Activated CD8-positive, alpha-beta memory T cell treated with anti-CD3 and anti-CD28 coated beads, Interleukin-2, amount 10 ng/mL, durations not matched to agents 7 days and 5 days (primary cell): ENCODE results near the gene PTMS. TPM values are rescaled to one million over a fixed set of nuclear protein-coding genes. Genes with fewer than 3 reads are reported as not detected.

Experiments
- ATAC-seq: fragments of 150-1000 bp; cut with Tn5 transposase; one replicate; pipeline ENCODE4 v1.10.0; 2021; ENCODE audit warnings: moderate library complexity
- CTCF ChIA-PET: fragments of 350-600 bp; sonication (Branson Sonifier 250); formaldehyde crosslinking; loops from one replicate; lab custom pipeline; 2021; ENCODE audit warnings: antibody characterized with exemption; lab: Charles Lee
- DNase-seq: peaks from one replicate; pipeline ENCODE4 v3.0.0-alpha.2; 2020
- H3K27ac Mint-ChIP-seq: one replicate; pipeline ENCODE4 v1.8.0; 2021; ENCODE audit warnings: mild to moderate bottlenecking, mixed read lengths
- H3K27me3 Mint-ChIP-seq: one replicate; pipeline ENCODE4 v1.8.0; 2021; ENCODE audit warnings: mixed read lengths
- H3K36me3 Mint-ChIP-seq: one replicate; pipeline ENCODE4 v1.8.0; 2021; ENCODE audit warnings: mild to moderate bottlenecking, mixed read lengths
- H3K4me1 Mint-ChIP-seq: one replicate; pipeline ENCODE4 v1.8.0; 2021; ENCODE audit warnings: mixed read lengths
- H3K4me3 Mint-ChIP-seq: one replicate; pipeline ENCODE4 v1.8.0; 2021; ENCODE audit warnings: mild to moderate bottlenecking, moderate library complexity, mixed read lengths
- H3K9me3 Mint-ChIP-seq: one replicate; pipeline ENCODE4 v1.8.0; 2022; ENCODE audit warnings: low read depth, mixed read lengths
- total RNA-seq, 2 experiments: library from RNA; stranded (reverse); gene quantifications; one replicate each; pipeline ENCODE4 v1.2.3, GENCODE V29; 2021

PTMS gene
- total RNA-seq, 2 experiments from 2014 or later: 131 to 142 TPM

- Mint-ChIP-seq H3K27me3 (peaks cover 34% of the 10 kb centered on the region), H3K9me3 (no peaks in the 10 kb centered on the region), H3K27ac (no peak overlapping the region), H3K4me3 (no peak overlapping the region), H3K4me1 (peaks cover 9% of the 10 kb centered on the region), H3K36me3 (no peaks in the 10 kb centered on the region)
- no peak for ATAC-seq
- CTCF ChIA-PET: interaction anchor here (1.5 kb wide), 1 partner anchor 53 kb away, joined by 3 read pairs; no protein-coding TSS in a partner anchor
- DNase-seq: no peak
These were observed 52.1 kb downstream of the PTMS start for GRCh38 chr12:6818222-6818621.

- Mint-ChIP-seq H3K36me3 (no peaks in the 10 kb centered on the region), H3K9me3 (no peaks in the 10 kb centered on the region), H3K4me1 (peaks cover 9% of the 10 kb centered on the region), H3K27me3 (peaks cover 36% of the 10 kb centered on the region), H3K4me3 (no peak overlapping the region), H3K27ac (no peak overlapping the region)
- DNase-seq (peak; percentile 37), ATAC-seq (no peak)
- CTCF ChIA-PET: interaction anchor here (0.5 to 1.5 kb wide), 2 partner anchors 11 to 53 kb away, joined by 3 read pairs; no protein-coding TSS in a partner anchor
These were observed 52.5 kb downstream of the PTMS start for GRCh38 chr12:6818645-6819044.

GRCh38 chr12:6819106-6820030 is 53.2 kb downstream of the PTMS start:
- Mint-ChIP-seq H3K27ac (no peak overlapping the region), H3K4me3 (no peak overlapping the region), H3K36me3 (no peaks in the 10 kb centered on the region), H3K4me1 (peaks cover 9% of the 10 kb centered on the region), H3K27me3 (peaks cover 38% of the 10 kb centered on the region), H3K9me3 (no peaks in the 10 kb centered on the region)
- no peak for DNase-seq
- no peak for ATAC-seq
- CTCF ChIA-PET: interaction anchor here (0.5 to 10.4 kb wide), 4 partner anchors 12 to 64 kb away, joined by 3 to 120 read pairs (median 4); partner anchors contain the start of gene MLF2

GRCh38 chr12:6820166-6820565 is 54.0 kb downstream of the PTMS start:
- DNase-seq (no peak), ATAC-seq (no peak)
- peaks cover 41% of the 10 kb centered on the region for H3K27me3 Mint-ChIP-seq
- CTCF ChIA-PET: interaction anchor here (1.0 to 10.4 kb wide), 2 partner anchors 15 to 64 kb away, joined by 4 to 120 read pairs; partner anchors contain the start of gene MLF2
- peaks cover 10% of the 10 kb centered on the region for H3K4me1 Mint-ChIP-seq
- no peak overlapping the region for H3K27ac Mint-ChIP-seq
- no peaks in the 10 kb centered on the region for H3K36me3 Mint-ChIP-seq
- no peaks in the 10 kb centered on the region for H3K9me3 Mint-ChIP-seq
- H3K4me3 Mint-ChIP-seq: no peak overlapping the region

Other genes starting within 250 kb of the PTMS start
- gene GAPDH, start 231.8 kb upstream of the PTMS start, total RNA-seq: 1,000 to 10,000 TPM; 5,133 to 5,396 TPM
- 10 to 100 TPM; 29.3 to 30.0 TPM for gene IFFO1, start 210.3 kb upstream of the PTMS start, total RNA-seq
- 100 to 1,000 TPM in 1 of 2 experiments, 10 to 100 TPM in 1; 76.7 to 117 TPM for gene NOP2, start 198.1 kb upstream of the PTMS start, total RNA-seq
- gene CHD4, start 159.0 kb upstream of the PTMS start, total RNA-seq: 100 to 1,000 TPM; 288 to 320 TPM
- gene LPAR5, start 130.4 kb upstream of the PTMS start, total RNA-seq: 10 to 100 TPM; 15.8 to 18.5 TPM
- 1 to 10 TPM; 1.1 to 2.0 TPM for gene ACRBP, start 118.9 kb upstream of the PTMS start, total RNA-seq
- gene ING4, start 103.2 kb upstream of the PTMS start, total RNA-seq: 10 to 100 TPM; 26.0 to 26.3 TPM
- gene ZNF384, start 77.0 kb upstream of the PTMS start, total RNA-seq: 10 to 100 TPM; 76.3 to 76.4 TPM
- not detected for gene PIANP, start 65.5 kb upstream of the PTMS start, total RNA-seq
- gene COPS7A, start 42.3 kb upstream of the PTMS start, total RNA-seq: 10 to 100 TPM; 28.2 to 30.0 TPM
- gene MLF2, start 13.2 kb upstream of the PTMS start, total RNA-seq: 100 to 1,000 TPM; 102 to 113 TPM
- gene LAG3, start 6.2 kb downstream of the PTMS start, total RNA-seq: 100 to 1,000 TPM; 320 to 420 TPM
- gene CD4, start 23.2 kb downstream of the PTMS start, total RNA-seq: 1 to 10 TPM in 1 of 2 experiments, under 1 TPM in 1; 0.82 to 1.8 TPM
- under 1 TPM in 1 of 2 experiments, not detected in 1; 0.82 TPM for gene GPR162, start 55.5 kb downstream of the PTMS start, total RNA-seq
- gene P3H3, start 62.0 kb downstream of the PTMS start, total RNA-seq: under 1 TPM; 0.23 to 0.99 TPM
- under 1 TPM in 1 of 2 experiments, not detected in 1; 0.12 TPM for gene GNB3, start 74.6 kb downstream of the PTMS start, total RNA-seq
- 100 to 1,000 TPM in 1 of 2 experiments, 10 to 100 TPM in 1; 89.1 to 125 TPM for gene CDCA3, start 84.9 kb downstream of the PTMS start, total RNA-seq
- gene USP5, start 85.8 kb downstream of the PTMS start, total RNA-seq: 100 to 1,000 TPM in 1 of 2 experiments, 10 to 100 TPM in 1; 98.8 to 129 TPM
- gene TPI1, start 101.2 kb downstream of the PTMS start, total RNA-seq: 1,000 to 10,000 TPM; 1,086 to 1,277 TPM
- gene SPSB2, start 106.9 kb downstream of the PTMS start, total RNA-seq: 10 to 100 TPM; 10.5 to 14.4 TPM
- 1 to 10 TPM; 4.9 to 8.7 TPM for gene LRRC23, start 138.5 kb downstream of the PTMS start, total RNA-seq
- 100 to 1,000 TPM; 106 to 171 TPM for gene ENO2, start 148.2 kb downstream of the PTMS start, total RNA-seq
- gene ATN1, start 161.6 kb downstream of the PTMS start, total RNA-seq: 10 to 100 TPM; 38.3 to 40.1 TPM
- gene RNU7-1, start 177.5 kb downstream of the PTMS start, total RNA-seq: not detected
- gene C12orf57, start 177.7 kb downstream of the PTMS start, total RNA-seq: 100 to 1,000 TPM; 120 to 132 TPM
- gene PTPN6, start 185.0 kb downstream of the PTMS start, total RNA-seq: 100 to 1,000 TPM; 283 to 367 TPM
- gene PHB2, start 204.3 kb downstream of the PTMS start, total RNA-seq: 100 to 1,000 TPM; 211 to 271 TPM
- 10 to 100 TPM; 59.9 to 69.5 TPM for gene EMG1, start 204.6 kb downstream of the PTMS start, total RNA-seq